ENCODE measurements around the gene NPAS4.
A peak's percentile ranks its signal among the peaks of the same experiment; 100 is the strongest.

The NPAS4 gene

DNA sequence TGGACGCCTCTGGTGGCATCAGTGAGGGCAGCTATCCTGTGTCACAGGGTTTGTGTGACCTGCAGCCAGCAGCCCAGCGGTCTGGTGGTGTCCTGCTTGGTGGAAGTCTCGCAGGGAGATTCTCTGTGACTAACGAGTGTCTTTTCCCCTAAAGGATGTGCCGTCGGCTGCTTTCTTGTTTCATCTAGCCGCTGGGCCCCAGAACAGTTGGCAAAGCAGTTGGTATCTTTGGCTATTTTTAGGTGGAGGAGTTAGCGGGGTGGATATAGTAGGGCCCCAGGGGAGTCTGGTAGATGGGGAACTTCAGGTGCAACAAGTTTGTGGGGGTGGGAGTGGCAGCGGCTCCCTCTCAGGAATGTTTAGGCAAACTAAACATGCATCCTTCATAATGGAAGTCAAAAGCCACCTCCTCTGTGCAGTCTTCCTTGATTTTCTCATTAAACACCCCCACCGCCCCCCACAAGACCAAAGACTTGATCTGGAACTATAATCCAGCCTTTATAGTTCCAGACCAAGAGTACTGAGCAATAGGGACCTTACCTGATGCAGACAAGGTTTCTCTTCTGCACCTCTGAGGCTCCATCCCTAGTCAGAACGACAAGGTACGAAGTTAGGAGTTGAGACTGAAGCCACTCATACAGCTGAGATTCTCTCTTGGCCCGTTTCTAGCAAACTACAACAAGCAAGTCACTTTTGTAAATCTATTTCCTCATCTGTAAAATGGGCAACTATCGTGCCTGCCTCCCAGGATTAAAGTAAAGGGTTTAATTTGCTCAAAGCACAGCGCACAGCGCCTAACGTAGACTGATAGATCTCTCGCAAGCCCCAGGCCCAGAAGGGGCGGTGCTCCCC, 44.8 kb downstream of the NPAS4 start:
- H3K27ac ChIP-seq: no peak overlapping the region
- no peaks in the 10 kb centered on the region for H3K27me3 ChIP-seq (ENCODE audit: insufficient read depth, low read depth, severe bottlenecking)
- TF ChIP-seq, protein P1, sequence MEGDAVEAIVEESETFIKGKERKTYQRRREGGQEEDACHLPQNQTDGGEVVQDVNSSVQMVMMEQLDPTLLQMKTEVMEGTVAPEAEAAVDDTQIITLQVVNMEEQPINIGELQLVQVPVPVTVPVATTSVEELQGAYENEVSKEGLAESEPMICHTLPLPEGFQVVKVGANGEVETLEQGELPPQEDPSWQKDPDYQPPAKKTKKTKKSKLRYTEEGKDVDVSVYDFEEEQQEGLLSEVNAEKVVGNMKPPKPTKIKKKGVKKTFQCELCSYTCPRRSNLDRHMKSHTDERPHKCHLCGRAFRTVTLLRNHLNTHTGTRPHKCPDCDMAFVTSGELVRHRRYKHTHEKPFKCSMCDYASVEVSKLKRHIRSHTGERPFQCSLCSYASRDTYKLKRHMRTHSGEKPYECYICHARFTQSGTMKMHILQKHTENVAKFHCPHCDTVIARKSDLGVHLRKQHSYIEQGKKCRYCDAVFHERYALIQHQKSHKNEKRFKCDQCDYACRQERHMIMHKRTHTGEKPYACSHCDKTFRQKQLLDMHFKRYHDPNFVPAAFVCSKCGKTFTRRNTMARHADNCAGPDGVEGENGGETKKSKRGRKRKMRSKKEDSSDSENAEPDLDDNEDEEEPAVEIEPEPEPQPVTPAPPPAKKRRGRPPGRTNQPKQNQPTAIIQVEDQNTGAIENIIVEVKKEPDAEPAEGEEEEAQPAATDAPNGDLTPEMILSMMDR (IDR thresholded peaks at IDR 0.05; ENCODE audit: low read depth, low read length): no peak
- H3K4me3 ChIP-seq (ENCODE audit: low read depth, low read length): peak overlapping the region; percentile 63
- no peaks in the 10 kb centered on the region for H3K9me3 ChIP-seq (ENCODE audit: severe bottlenecking)
- peaks cover 18% of the 10 kb centered on the region for H3K36me3 ChIP-seq
- no peak for DNase-seq

DNA sequence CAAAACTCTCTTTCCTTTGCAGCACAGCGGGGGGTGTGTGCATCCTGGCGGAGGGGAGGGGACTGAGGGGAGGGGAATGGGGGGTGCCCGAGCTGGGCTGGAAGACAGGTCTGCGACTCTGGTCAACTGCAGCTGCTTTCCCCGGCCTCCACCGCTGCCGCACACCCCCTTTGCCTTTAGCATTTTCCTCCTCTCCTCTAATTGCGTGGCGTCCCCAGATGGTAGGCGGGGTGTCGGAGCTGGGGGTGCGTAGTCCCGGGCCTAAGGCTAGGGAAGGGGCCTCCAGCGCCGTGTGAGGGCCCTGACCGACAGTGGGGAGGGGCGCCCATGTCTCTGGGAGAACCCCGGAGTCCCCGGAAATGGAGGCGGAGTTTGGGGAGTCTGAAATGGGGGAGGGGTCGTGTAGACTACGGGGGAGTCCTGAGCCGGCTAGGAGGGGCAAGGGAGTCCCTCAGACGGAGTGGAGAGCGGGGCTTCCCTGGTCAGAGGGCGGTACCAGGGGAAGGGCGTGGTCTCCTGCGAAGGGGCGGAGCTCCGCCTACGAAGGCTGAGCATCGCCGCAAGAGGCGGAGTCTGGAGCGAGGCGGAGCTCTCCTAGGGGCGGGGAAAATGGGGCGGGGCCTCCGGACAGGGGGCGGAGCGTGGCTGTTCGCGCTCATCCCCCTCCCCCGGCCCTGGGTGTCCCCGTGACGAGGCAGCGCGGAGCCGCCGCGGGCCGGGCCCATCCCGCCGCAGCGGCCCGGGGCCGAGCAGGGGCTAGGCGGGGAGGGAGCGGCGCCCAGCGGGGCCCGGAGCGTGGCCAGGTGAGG, 45.6 kb downstream of the NPAS4 start, which contains the start of gene PELI3:
Gene PELI3 (plus strand): TSS at position 681 of the 809 bp plus-strand sequence. CDS start 1,224 bp downstream, outside the sequence.
- Histone ChIP-seq H3K27ac (peak within 1 kb of the TSS; percentile 54), H3K9me3 (ENCODE audit: severe bottlenecking) (no peaks in the 10 kb centered on the region), H3K27me3 (ENCODE audit: insufficient read depth, low read depth, severe bottlenecking) (no peaks in the 10 kb centered on the region), H3K36me3 (peaks cover 27% of the 10 kb centered on the region), H3K4me3 (ENCODE audit: low read depth, low read length) (peak within 1 kb of the TSS; percentile 63)
- peak; percentile 94 for DNase-seq
- TF ChIP-seq, protein P1 (IDR thresholded peaks at IDR 0.05; ENCODE audit: low read depth, low read length): no peak

DNA sequence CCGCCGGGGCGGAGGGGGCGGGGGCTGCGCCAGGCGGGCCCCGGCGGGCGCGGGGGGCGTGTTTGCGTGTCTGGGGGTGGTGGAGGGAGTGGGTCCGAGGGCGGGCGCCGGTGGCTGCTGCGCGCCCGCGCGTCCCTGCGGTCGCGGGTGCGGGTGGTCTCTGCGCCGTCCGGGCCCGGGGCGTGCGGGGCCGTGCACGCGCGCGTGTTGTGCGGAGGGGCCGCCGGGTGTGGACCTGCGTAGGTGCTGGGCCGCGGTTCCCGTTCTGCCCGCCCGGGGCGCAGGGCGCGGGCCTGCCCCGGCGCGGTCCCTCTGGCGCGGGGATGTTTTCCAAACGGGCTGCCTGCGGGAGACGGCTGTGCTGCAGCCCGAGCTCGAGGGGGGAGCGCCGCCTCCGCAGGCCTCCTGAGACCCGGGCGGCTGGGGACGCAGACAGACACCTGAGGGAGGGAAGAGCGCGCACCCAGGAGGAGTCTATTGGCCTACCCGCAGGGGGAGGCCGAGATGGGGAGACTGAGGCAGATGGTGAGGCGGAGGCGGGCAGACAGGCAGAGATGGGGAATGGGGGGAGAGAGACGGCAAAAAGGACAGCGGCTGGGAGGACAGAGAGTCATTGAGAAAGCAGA, 46.3 kb downstream of the NPAS4 start:
- peak overlapping the region; percentile 54; the same call in 1 of the 2 replicates for H3K27ac ChIP-seq
- peaks cover 32% of the 10 kb centered on the region for H3K36me3 ChIP-seq
- peak overlapping the region; percentile 54 for H3K4me3 ChIP-seq (ENCODE audit: low read depth, low read length)
- DNase-seq: no peak
- no peaks in the 10 kb centered on the region for H3K9me3 ChIP-seq (ENCODE audit: severe bottlenecking)
- no peaks in the 10 kb centered on the region for H3K27me3 ChIP-seq (ENCODE audit: insufficient read depth, low read depth, severe bottlenecking)
- TF ChIP-seq, protein P1 (IDR thresholded peaks at IDR 0.05; ENCODE audit: low read depth, low read length): peak; percentile 35

DNA sequence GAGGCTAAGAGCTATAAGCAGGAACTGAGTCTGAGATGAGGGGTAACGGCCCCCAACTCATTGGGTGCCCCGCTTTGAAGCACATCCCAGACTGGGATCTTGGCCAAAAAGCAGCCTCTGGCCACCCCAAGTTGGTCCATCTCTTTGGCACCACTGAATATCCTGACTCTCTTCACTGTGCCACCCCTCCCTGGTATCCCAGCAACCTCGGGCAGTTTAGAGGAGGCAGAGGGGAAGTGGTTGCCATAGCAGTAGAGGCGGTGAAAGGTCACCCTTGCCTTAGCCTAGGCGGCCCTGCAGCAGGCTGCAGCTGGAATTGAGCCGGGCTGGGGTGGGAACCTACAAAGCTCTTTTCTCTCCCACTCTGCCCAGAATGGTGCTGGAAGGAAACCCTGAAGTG, 46.9 kb downstream of the NPAS4 start:
- TF ChIP-seq, protein P1 (IDR thresholded peaks at IDR 0.05; ENCODE audit: low read depth, low read length): no peak
- H3K36me3 ChIP-seq: peaks cover 38% of the 10 kb centered on the region
- DNase-seq: no peak
- H3K27me3 ChIP-seq (ENCODE audit: insufficient read depth, low read depth, severe bottlenecking): no peaks in the 10 kb centered on the region
- H3K4me3 ChIP-seq (ENCODE audit: low read depth, low read length): peak overlapping the region; percentile 54
- no peaks in the 10 kb centered on the region for H3K9me3 ChIP-seq (ENCODE audit: severe bottlenecking)
- no peak overlapping the region for H3K27ac ChIP-seq

DNA sequence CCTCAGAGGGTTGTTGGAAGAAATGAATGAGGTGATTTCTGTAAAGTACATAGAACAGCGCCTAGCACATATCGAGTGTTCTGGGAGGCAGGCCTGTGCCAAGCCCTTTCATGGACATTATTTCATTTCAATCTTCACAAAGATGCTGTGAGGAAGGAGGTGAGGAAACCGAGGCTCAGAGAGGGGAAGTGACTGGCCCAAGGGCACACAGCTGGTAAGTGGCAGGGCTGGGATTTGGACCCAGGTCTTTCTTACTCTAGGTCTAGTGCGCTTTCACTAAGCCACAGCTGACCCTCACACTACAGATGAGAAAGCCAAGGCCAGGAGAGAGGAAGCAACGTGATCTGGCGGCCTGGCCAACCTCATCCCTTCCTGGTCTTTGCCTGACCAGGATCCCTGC, 47.9 kb downstream of the NPAS4 start:
- H3K9me3 ChIP-seq (ENCODE audit: severe bottlenecking): no peaks in the 10 kb centered on the region
- no peak overlapping the region for H3K4me3 ChIP-seq (ENCODE audit: low read depth, low read length)
- H3K36me3 ChIP-seq: peaks cover 47% of the 10 kb centered on the region
- no peak for DNase-seq
- H3K27ac ChIP-seq: no peak overlapping the region
- TF ChIP-seq, protein P1 (IDR thresholded peaks at IDR 0.05; ENCODE audit: low read depth, low read length): no peak
- H3K27me3 ChIP-seq (ENCODE audit: insufficient read depth, low read depth, severe bottlenecking): no peaks in the 10 kb centered on the region
